SIG-M5 (cell line): ENCODE measurements around the gene PLA2G2E.

Experiments
- DNase-seq: peaks from one replicate; lab custom pipeline; 2025; lab: John Stamatoyannopoulos, UW

The PLA2G2E gene, protein sequence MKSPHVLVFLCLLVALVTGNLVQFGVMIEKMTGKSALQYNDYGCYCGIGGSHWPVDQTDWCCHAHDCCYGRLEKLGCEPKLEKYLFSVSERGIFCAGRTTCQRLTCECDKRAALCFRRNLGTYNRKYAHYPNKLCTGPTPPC

DNA sequence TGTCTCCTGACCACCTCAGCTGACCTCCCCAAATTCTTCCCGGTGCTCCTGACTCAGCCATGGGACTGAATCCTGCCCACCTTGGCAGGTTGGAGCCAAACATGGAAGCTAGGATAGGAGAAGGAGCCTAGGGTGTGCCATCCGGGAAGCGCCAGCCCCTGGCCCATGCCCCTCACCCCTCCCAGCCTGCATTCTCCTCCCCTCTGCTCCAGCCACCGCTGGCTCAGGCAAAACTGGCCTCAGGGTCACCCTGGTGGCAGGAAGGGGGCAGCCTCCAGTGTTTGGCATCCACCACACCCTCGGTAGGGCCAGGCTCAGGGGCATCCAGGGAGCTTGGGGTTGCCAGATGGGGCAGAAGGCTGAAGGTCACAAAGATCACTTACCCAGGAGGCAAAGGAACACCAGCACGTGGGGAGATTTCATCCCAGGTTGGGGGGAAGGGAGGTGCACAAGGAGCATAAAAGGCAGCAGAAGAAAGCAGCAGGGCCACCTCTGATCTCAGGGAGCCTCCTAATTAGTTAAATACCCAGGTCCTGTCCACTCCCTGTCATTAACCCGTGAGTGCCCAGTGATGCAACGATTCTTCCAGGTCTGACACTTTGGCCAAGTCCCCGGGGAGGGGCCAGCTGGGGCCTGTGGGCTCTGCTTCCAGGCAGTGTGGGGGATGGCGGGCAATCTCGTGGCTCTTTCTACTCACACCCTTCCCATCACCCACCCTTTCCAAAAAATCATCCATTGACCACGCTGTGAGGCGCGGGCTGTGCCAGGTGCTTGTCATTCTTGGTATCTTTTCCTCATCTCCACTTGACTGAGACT is at the start of gene PLA2G2E:
Gene PLA2G2E (minus strand): TSS at position 481 of the 816 bp plus-strand sequence. CDS start 58 bp downstream, at position 423.
- no peak for DNase-seq

DNA sequence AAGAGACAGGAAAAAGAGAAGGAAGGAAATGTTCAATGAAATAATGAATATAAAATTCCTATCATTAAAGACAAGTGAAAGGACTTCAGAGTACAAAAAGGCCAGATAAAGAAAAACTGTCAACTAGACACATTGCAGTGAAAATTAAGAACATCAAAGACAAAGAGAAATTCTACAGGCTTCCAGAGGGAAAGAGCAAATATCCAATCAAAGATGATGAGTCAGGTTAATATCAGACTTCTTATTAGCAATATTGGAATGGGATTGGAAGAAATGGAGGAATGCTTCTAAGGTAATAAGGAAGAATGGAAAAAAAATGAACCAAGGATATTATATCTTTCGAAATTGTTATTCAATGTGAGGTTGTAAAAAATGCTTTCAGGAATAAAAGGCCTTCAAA is 48.2 kb upstream of the PLA2G2E start:
- DNase-seq: no peak

DNA sequence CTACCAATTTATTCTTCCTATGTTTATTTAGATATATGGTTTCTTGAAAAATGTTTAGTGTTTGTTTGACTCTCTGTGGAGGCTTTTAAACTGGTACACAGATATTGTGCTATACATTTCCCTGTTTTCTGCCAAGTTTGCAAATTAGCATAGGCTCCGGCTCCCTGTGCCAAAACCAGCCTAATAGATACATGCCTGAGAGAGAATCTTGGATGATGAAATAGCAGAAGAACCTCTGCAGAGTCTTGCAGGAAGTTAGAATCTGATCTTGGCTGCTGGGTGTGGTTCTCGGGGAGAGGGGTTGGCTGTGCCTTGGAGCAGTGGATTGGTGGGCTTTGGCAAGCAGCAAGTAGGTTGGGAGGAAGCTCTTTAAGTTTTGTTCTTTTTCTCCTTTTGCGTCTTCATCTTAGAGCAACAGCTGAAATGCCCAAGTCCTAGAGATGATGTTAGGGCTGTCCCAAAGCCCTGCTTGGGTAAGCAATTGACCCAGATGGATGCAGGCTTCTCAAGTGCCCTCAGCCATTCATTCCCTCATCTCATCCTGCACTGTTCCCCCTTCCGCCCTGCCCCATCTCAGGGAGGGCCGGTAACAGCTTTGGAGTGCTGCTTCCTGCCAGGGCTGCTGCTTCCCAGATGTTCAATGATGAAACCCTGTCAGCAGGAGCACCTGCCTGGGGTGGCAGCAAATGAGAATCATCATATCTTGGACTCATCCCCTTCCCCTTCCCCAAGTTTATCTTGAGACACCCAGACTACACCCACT is 46.7 kb upstream of the PLA2G2E start:
- DNase-seq: no peak

DNA sequence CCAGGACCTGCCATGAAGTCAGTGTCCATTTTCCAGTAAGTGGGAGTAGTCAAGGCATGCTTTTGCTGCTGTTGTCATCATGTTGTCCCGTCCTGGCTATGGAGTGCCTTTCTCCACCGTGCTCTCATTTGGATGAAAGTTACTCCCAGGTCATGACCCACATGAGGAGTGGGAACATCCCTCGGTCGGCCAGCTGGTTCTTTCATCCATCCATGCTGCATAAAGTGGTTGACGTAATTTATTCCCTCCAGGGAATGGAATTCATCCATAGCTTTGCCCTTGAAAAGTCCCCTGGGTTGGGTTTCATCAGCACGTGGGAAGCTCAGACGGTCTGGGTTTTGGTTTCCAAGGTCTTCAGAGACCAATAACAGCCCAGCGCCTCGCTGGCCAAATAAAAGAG is 44.4 kb upstream of the PLA2G2E start:
- no peak for DNase-seq

DNA sequence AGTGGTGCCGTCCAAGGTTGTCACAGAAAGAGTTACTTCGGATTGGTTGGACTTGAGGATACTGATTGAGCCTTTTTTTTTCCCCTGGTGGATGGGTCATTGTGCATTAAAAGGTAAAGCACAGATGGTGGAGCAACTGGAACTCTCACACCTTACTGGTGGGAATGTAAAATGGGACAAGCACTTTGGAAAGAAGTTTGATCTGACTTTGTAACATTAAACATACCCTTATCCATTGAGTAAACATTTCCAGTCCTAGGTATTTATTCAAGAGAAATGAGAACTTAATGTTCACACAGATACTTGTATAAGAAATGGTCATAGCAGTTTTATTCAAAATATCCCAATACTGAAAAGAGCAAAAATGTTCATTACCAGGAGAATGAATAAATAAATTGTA is 41.1 kb upstream of the PLA2G2E start:
- DNase-seq: no peak

- DNase-seq: no peak
Measured at GRCh38 chr1:19963636-19964035, 40.2 kb upstream of the PLA2G2E start.

- DNase-seq: no peak
Measured at GRCh38 chr1:19960591-19960990, 37.2 kb upstream of the PLA2G2E start.

GRCh38 chr1:19957779-19958178 is 34.4 kb upstream of the PLA2G2E start:
- no peak for DNase-seq

GRCh38 chr1:19955534-19956170 is 32.2 kb upstream of the PLA2G2E start:
- DNase-seq: no peak

GRCh38 chr1:19954059-19954458 is 30.6 kb upstream of the PLA2G2E start:
- no peak for DNase-seq

DNA sequence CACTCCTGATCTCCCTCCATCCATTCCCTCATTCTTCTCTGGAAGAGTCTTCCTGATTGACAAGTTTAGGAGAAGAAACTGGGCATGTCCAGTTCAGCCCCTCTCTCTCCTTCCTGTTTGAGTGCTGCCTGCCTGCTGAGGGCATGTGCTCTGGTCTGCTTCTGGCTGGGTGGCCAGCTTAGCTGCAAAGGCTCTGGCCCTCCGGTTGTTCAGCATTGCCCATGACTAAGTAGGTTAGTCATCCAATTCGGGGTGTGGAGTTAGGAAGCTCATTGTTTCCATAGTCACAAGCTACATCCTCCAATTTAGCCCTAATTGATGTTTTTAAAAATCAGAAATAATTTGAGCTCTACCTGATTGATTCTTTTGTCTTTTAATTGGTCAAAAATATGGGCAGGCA is 25.6 kb upstream of the PLA2G2E start:
- no peak for DNase-seq

GRCh38 chr1:19946971-19947370 is 23.6 kb upstream of the PLA2G2E start:
- DNase-seq: no peak

DNA sequence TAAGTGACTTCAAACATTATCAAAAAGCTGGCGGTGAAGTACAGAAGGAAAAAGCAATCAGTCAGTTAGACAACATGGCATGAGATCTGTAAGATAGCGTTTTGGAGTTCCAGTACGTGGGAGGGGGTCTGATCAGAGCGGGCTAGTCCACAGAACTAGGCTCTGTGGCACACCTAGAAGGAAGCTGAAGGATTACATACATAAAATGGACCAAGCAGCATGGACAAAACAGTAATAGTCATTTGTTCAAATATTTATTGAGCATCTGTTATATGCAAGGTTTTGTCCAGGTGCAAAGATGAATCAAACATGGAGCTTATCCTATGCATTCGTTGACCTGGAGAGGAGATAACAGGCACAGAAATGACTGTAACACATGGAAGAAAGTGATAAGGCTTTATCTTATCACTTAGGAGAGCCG is 22.9 kb upstream of the PLA2G2E start:
- no peak for DNase-seq

DNA sequence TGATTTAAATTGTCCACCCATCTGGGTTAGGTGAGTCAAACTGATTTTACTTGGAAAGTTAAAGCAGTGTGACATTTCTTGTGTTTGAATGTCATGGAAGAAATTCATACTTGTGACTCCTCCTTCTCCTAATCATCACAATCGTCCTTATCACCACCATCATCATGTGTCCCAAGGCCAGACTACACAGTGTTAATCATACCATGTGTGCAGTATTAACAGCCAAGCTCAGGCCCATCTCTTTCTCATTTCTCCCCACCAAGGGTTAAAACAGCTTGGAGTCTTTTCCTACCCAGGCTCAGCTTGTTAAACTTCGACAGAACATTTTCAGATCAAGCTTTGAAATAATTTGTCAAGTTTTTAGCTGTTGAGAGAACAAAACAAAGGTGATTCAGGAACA is 22.5 kb upstream of the PLA2G2E start:
- no peak for DNase-seq

GRCh38 chr1:19942657-19943056 is 19.2 kb upstream of the PLA2G2E start:
- DNase-seq: no peak

GRCh38 chr1:19942088-19942487 is 18.7 kb upstream of the PLA2G2E start:
- no peak for DNase-seq

GRCh38 chr1:19941206-19941568 is 17.8 kb upstream of the PLA2G2E start:
- DNase-seq: no peak

DNA sequence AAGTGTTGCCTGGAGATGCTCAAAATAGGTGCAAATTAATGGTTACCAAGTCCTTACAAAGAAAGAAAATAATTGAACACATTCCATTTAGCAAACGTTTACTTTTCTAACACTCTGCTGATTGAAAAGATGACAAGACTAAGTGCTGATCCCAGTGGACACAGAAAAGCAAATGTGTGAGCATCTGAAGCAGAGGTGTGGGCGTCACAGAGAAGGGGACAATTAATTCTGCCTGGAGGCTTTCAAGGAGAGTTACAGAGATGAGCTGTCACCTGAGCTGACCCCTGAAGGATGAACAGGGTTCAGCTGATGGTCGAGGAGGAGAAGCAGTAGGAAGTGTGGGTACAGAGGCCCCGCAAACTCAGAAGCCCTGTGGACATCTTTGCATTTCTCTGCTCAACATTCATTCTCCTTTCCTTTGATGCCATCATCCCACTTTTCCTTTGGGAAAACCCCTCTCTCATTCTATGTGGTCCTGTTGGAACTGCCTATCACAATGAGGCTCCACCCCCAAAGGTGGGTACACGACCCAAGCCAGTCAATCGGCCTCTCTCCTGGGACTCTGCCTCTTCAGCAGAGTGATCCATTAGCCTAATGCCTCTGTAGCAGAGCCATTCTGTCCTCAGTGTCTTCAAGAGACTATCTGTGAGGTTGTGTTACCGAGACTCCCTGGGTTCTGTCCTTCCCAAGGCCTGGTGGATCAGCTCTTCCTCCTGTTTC is 17.2 kb upstream of the PLA2G2E start:
- DNase-seq: no peak

GRCh38 chr1:19938472-19938871 is 15.1 kb upstream of the PLA2G2E start:
- no peak for DNase-seq

DNA sequence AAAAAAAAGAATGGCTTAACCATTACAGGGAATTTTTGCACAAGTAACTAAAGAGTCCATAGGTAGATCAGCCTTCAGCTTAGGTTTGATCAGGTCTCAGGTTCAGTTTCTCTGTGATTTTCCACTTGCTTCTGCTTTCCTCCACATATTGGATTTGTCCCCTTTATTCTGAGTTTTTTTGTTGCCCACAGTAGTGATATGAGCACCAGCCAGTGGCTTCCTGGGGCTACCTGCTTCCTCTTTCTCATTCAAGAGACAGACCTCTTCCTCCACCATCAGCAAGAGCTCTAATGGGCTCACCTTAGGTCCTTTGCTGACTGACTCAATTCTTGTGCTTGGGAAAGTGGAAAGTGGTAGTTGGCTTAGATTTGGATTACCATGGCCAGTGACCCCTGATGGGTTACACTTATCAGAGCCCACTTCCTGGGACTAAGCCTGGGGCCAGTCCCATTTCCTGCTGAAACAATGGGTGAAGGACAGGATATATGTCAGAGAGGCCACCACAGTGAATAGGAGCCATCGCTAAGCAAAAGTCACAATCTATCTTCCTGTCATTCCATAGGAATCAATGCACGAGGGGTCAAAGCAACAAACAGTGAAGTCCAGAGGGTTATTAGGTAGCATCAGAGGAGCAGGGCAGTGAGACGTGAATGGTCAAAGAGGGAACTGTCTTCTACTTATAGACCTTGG is 12.8 kb upstream of the PLA2G2E start:
- no peak for DNase-seq

- no peak for DNase-seq
Measured at GRCh38 chr1:19934336-19934735, 10.9 kb upstream of the PLA2G2E start.
